PFSK-1 (cell line): ENCODE measurements around the gene ADGRG4.

Experiments used
- POLR2AphosphoS5 ChIP-seq: IDR thresholded peaks from 2 replicates; pipeline ENCODE4 v1.6.1; 2012; ENCODE audit warnings: low read depth, mild to moderate bottlenecking, control low read depth, low read length, moderate library complexity
- SIN3A ChIP-seq: IDR thresholded peaks from 2 replicates; pipeline ENCODE4 v1.6.1; 2012; ENCODE audit warnings: mild to moderate bottlenecking, low read length, moderate library complexity, borderline replicate concordance; ENCODE audit not compliant: insufficient read depth

DNA sequence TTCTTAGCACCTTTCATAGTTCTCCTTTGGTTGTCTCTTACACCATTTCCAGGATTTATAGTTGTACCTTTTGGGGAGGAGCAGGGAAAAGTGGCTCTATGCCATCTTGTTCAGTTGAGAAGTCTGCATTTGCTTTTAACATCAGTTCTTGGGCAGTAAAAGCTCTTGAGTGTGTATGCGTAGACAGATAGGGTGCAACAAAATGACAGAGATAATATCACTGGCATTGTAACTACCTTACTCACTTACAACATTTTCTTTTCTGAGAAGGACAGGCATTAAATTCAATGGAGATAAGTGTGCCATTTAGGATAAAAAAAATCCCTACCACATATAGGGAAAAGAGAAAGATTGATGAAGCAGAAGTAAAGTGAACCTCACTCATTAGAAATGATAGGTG, 38.9 kb downstream of the ADGRG4 start:
- TF ChIP-seq SIN3A (no peak), POLR2AphosphoS5 (no peak)
